NT2/D1 (cell line): ENCODE data around the gene PRPS2.

Experiments used
- DNase-seq: peaks from one replicate; pipeline ENCODE4 v3.0.0-alpha.2; 2011; ENCODE audit warnings: low read depth, low spot score
- H3K27me3 ChIP-seq: 2 replicates; pipeline ENCODE4 v1.6.0; 2011; ENCODE audit warnings: mild to moderate bottlenecking; ENCODE audit not compliant: insufficient read length, insufficient read depth
- H3K36me3 ChIP-seq: 2 replicates; pipeline ENCODE4 v1.6.1; 2011; ENCODE audit warnings: mild to moderate bottlenecking, low read length, mixed read lengths; ENCODE audit not compliant: insufficient read depth, insufficient read length
- H3K4me1 ChIP-seq: 2 replicates; pipeline ENCODE4 v1.5.1; 2011; ENCODE audit not compliant: insufficient read depth, insufficient read length
- H3K4me3 ChIP-seq: 2 replicates; pipeline ENCODE4 v1.5.1; 2011; ENCODE audit warnings: low read depth; ENCODE audit not compliant: insufficient read length
- H3K9ac ChIP-seq: 2 replicates; pipeline ENCODE4 v1.6.0; 2011; ENCODE audit warnings: low read depth; ENCODE audit not compliant: insufficient read length
- H3K9me3 ChIP-seq: 2 replicates; pipeline ENCODE4 v1.5.1; 2011; ENCODE audit warnings: mild to moderate bottlenecking, low read length; ENCODE audit not compliant: insufficient read depth
- SUZ12 ChIP-seq: IDR thresholded peaks from 2 replicates; pipeline ENCODE4 v1.6.1; 2011; ENCODE audit not compliant: insufficient read length, insufficient read depth; ENCODE audit errors: extremely low read depth
- YY1 ChIP-seq: IDR thresholded peaks from 2 replicates; pipeline ENCODE4 v1.6.1; 2011; ENCODE audit not compliant: insufficient read length, insufficient read depth
- ZNF274 ChIP-seq: IDR thresholded peaks from 2 replicates; pipeline ENCODE4 v1.6.1; 2011; ENCODE audit warnings: mild to moderate bottlenecking, low read depth, low read length

The PRPS2 gene

GRCh38 chrX:12792711-12793110 is 1.5 kb downstream of the PRPS2 start:
- peak overlapping the region; percentile 83 for H3K4me3 ChIP-seq
- H3K36me3 ChIP-seq = peaks cover 29% of the 10 kb centered on the region
- no peaks in the 10 kb centered on the region for H3K9me3 ChIP-seq
- no peaks in the 10 kb centered on the region for H3K4me1 ChIP-seq
- peak overlapping the region; percentile 90 for H3K9ac ChIP-seq
- peaks cover 14% of the 10 kb centered on the region for H3K27me3 ChIP-seq
- TF ChIP-seq ZNF274 (no peak), YY1 (no peak), SUZ12 (no peak)
- no peak for DNase-seq

GRCh38 chrX:12794654-12795053 is 3.4 kb downstream of the PRPS2 start:
- peaks cover 14% of the 10 kb centered on the region for H3K27me3 ChIP-seq
- no peak overlapping the region for H3K4me3 ChIP-seq
- DNase-seq = no peak
- no peaks in the 10 kb centered on the region for H3K9me3 ChIP-seq
- TF ChIP-seq SUZ12 (no peak), YY1 (no peak), ZNF274 (no peak)
- H3K9ac ChIP-seq = no peak overlapping the region
- H3K36me3 ChIP-seq = peaks cover 47% of the 10 kb centered on the region
- no peaks in the 10 kb centered on the region for H3K4me1 ChIP-seq

GRCh38 chrX:12798601-12799000 is 7.4 kb downstream of the PRPS2 start:
- Histone ChIP-seq H3K9ac (no peak overlapping the region), H3K27me3 (no peaks in the 10 kb centered on the region), H3K36me3 (peaks cover 71% of the 10 kb centered on the region), H3K4me1 (no peaks in the 10 kb centered on the region), H3K4me3 (no peak overlapping the region), H3K9me3 (no peaks in the 10 kb centered on the region)
- TF ChIP-seq YY1 = no peak
- no peak for TF ChIP-seq ZNF274
- no peak for TF ChIP-seq SUZ12
- no peak for DNase-seq

GRCh38 chrX:12799118-12799517 is 7.9 kb downstream of the PRPS2 start:
- no peaks in the 10 kb centered on the region for H3K4me1 ChIP-seq
- DNase-seq = no peak
- H3K9me3 ChIP-seq = no peaks in the 10 kb centered on the region
- H3K4me3 ChIP-seq = no peak overlapping the region
- H3K9ac ChIP-seq = no peak overlapping the region
- H3K36me3 ChIP-seq = peaks cover 72% of the 10 kb centered on the region
- no peaks in the 10 kb centered on the region for H3K27me3 ChIP-seq
- TF ChIP-seq YY1 = no peak

GRCh38 chrX:12802741-12803140 is 11.5 kb downstream of the PRPS2 start:
- H3K4me1 ChIP-seq = no peaks in the 10 kb centered on the region
- no peak for TF ChIP-seq YY1
- no peak for TF ChIP-seq ZNF274
- TF ChIP-seq SUZ12 = no peak
- no peak for DNase-seq
- H3K9ac ChIP-seq = no peak overlapping the region
- no peaks in the 10 kb centered on the region for H3K27me3 ChIP-seq
- H3K36me3 ChIP-seq = peaks cover 64% of the 10 kb centered on the region
- no peak overlapping the region for H3K4me3 ChIP-seq
- no peaks in the 10 kb centered on the region for H3K9me3 ChIP-seq

- DNase-seq = no peak
- no peak overlapping the region for H3K9ac ChIP-seq
- no peak overlapping the region for H3K4me3 ChIP-seq
- H3K27me3 ChIP-seq = no peaks in the 10 kb centered on the region
- peaks cover 57% of the 10 kb centered on the region for H3K36me3 ChIP-seq
- H3K9me3 ChIP-seq = no peaks in the 10 kb centered on the region
- TF ChIP-seq SUZ12 = no peak
- no peak for TF ChIP-seq YY1
- TF ChIP-seq ZNF274 = no peak
- H3K4me1 ChIP-seq = no peaks in the 10 kb centered on the region
These were observed 13.4 kb downstream of the PRPS2 start for GRCh38 chrX:12804655-12805054.

GRCh38 chrX:12805333-12805732 is 14.1 kb downstream of the PRPS2 start:
- no peak overlapping the region for H3K4me3 ChIP-seq
- DNase-seq = no peak
- H3K9ac ChIP-seq = no peak overlapping the region
- peaks cover 56% of the 10 kb centered on the region for H3K36me3 ChIP-seq
- TF ChIP-seq SUZ12 (no peak), ZNF274 (no peak), YY1 (no peak)
- no peaks in the 10 kb centered on the region for H3K27me3 ChIP-seq
- H3K4me1 ChIP-seq = no peaks in the 10 kb centered on the region
- no peaks in the 10 kb centered on the region for H3K9me3 ChIP-seq

- Histone ChIP-seq H3K4me3 (no peak overlapping the region), H3K36me3 (peaks cover 65% of the 10 kb centered on the region), H3K27me3 (no peaks in the 10 kb centered on the region), H3K9me3 (no peaks in the 10 kb centered on the region), H3K9ac (no peak overlapping the region), H3K4me1 (no peaks in the 10 kb centered on the region)
- no peak for DNase-seq
- TF ChIP-seq SUZ12 (no peak), ZNF274 (no peak), YY1 (no peak)
These were observed 20.4 kb downstream of the PRPS2 start for GRCh38 chrX:12811658-12812057.
